Transverse colon (tissue), 4 donors: ENCODE measurements around the gene KAT2A.

ENCODE experiments used
- POLR2A ChIP-seq: fragments of 450-650 bp; IDR thresholded peaks from one replicate; pipeline ENCODE4 v1.6.1; 2016; ENCODE audit warnings: antibody characterized with exemption, mild to moderate bottlenecking, moderate library complexity
- POLR2AphosphoS5 ChIP-seq, 3 donors: sonication (generic); formaldehyde crosslinking; IDR thresholded peaks; one replicate each; pipeline ENCODE4 v1.6.1; 2016; ENCODE audit warnings: antibody characterized with exemption in 3 of 3
- TF ChIP-seq, protein P1 (sequence below), 5 experiments: fragments of 200-600 bp in 3 of 5; fragments of 450-650 bp in 2 of 5; sonication (generic) in 3 of 5; IDR thresholded peaks; 1 replicate in 2 of 5; 2 replicates in 3 of 5; pipeline ENCODE4 v1.5.1; 2016 to 2017; ENCODE audit warnings: antibody characterized with exemption in 5 of 5, inconsistent platforms in 3 of 5, mild to moderate bottlenecking in 2 of 5, moderate library complexity in 1 of 5

DNA sequence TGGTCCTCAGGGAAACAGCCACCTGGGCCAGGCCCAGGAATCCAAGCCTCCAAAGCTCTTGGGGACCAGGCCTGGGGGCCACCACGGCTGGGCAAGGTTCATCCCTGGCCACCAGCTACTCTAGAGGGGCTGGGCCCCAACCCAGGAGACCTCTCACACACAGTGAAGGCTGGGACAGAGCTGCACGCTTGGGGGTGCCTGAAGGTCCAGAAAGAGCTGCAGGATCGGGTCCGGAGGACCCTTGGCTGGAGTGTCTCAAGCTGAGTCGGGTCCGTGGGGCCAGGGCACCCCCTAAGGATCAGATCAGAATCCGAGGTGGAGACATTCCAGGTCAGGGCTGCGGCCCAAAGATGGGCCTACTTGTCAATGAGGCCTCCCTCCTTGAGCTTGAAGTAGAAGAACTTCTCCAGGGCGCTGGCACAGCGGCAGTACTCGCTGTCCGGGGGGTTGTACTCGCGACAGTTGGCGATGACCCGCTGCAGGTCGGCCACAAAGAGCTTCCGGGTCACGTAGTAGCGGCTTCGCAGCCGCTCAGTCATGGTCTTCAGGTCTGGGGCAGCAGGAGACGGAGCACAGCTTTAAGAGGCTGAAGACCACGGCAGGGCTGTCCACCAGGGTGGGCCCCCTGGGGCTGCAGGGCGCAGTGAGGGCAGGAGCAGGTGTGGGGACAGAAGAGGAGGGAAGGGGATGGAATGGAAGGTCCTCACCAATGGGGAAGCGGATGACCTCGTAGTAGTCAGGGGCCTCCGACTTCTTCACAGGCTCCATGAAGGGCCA lies 7.7 kb downstream of the KAT2A start:
- TF ChIP-seq POLR2A, result no peak
- TF ChIP-seq POLR2AphosphoS5 (IDR thresholded peaks at IDR 0.05), result no peak
- TF ChIP-seq, protein P1, sequence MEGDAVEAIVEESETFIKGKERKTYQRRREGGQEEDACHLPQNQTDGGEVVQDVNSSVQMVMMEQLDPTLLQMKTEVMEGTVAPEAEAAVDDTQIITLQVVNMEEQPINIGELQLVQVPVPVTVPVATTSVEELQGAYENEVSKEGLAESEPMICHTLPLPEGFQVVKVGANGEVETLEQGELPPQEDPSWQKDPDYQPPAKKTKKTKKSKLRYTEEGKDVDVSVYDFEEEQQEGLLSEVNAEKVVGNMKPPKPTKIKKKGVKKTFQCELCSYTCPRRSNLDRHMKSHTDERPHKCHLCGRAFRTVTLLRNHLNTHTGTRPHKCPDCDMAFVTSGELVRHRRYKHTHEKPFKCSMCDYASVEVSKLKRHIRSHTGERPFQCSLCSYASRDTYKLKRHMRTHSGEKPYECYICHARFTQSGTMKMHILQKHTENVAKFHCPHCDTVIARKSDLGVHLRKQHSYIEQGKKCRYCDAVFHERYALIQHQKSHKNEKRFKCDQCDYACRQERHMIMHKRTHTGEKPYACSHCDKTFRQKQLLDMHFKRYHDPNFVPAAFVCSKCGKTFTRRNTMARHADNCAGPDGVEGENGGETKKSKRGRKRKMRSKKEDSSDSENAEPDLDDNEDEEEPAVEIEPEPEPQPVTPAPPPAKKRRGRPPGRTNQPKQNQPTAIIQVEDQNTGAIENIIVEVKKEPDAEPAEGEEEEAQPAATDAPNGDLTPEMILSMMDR (IDR thresholded peaks at IDR 0.05), result no peak
